H1 (cell line): Measurements from ENCODE around the gene UBP1. TPM values are rescaled to one million over a fixed set of nuclear protein-coding genes. Genes with fewer than 3 reads are reported as not detected.

Source experiments
- CTCF ChIA-PET: fragments of 300-600 bp; sonication (Branson Sonifier 250); formaldehyde crosslinking; loops from one replicate; lab custom pipeline; 2021; ENCODE audit not compliant: partially characterized antibody; lab: Charles Lee
- POLR2A ChIA-PET: fragments of 300-600 bp; sonication (Branson Sonifier 250); formaldehyde crosslinking; loops from one replicate; lab custom pipeline; 2021; ENCODE audit warnings: inconsistent platforms; ENCODE audit not compliant: partially characterized antibody; lab: Charles Lee
- DNase-seq, 2 experiments: peaks; one replicate each; pipeline versions ENCODE4 v3.0.0 to v3.0.0-alpha.2; 2010 to 2022; ENCODE audit warnings: low spot score in 2 of 2, low read depth in 1 of 2, mixed read lengths in 1 of 2
- FAIRE-seq: peaks from 2 replicates; lab custom pipeline; 2011; peaks lifted over from hg19 to GRCh38; lab: Jason Lieb, UNC
- H2AFZ ChIP-seq: 2 replicates; pipeline ENCODE4 v1.8.1; 2012; ENCODE audit warnings: low read length, inconsistent platforms
- H2AK5ac ChIP-seq: 2 replicates; pipeline ENCODE4 v1.6.1; 2013; ENCODE audit warnings: low read depth, low read length
- H2BK120ac ChIP-seq: replicated peaks from 2 replicates; pipeline ENCODE3; 2013; ENCODE audit warnings: low read depth, low read length, inconsistent platforms
- H2BK12ac ChIP-seq: 2 replicates; pipeline ENCODE4 v1.6.1; 2013; ENCODE audit warnings: low read depth, low read length
- H2BK15ac ChIP-seq: 2 replicates; pipeline ENCODE4 v1.6.1; 2013; ENCODE audit warnings: low read length
- H2BK20ac ChIP-seq: 2 replicates; pipeline ENCODE4 v1.6.1; 2013; ENCODE audit warnings: low read length
- H2BK5ac ChIP-seq: 2 replicates; pipeline ENCODE4 v1.6.1; 2013; ENCODE audit warnings: low read depth, low read length
- H3K14ac ChIP-seq: 2 replicates; pipeline ENCODE4 v1.6.1; 2013; ENCODE audit warnings: inconsistent platforms; ENCODE audit not compliant: insufficient read length
- H3K18ac ChIP-seq: 2 replicates; pipeline ENCODE4 v1.6.1; 2013; ENCODE audit warnings: low read length; ENCODE audit errors: extremely low read depth
- H3K23ac ChIP-seq: 2 replicates; pipeline ENCODE4 v1.6.1; 2013; ENCODE audit warnings: inconsistent platforms; ENCODE audit not compliant: insufficient read length
- H3K23me2 ChIP-seq: 2 replicates; pipeline ENCODE4 v1.6.1; 2013; ENCODE audit warnings: low read depth, low read length
- H3K27ac ChIP-seq: 2 replicates; pipeline ENCODE4 v1.6.1; 2011; ENCODE audit warnings: low read depth, low read length, inconsistent platforms
- H3K27me3 ChIP-seq, 4 experiments: replicated peaks in 1 of 4; 1 replicate in 1 of 4; 2 replicates in 3 of 4; pipeline versions ENCODE4 v1.6.1 to v1.8.1; 2011 to 2013; ENCODE audit warnings: low read length in 3 of 4, mild to moderate bottlenecking in 3 of 4, inconsistent platforms in 2 of 4, mixed read lengths in 2 of 4, moderate library complexity in 1 of 4; ENCODE audit not compliant: control insufficient read depth in 3 of 4, insufficient read depth in 3 of 4; ENCODE audit errors: extremely low read depth in 1 of 4
- H3K36me3 ChIP-seq, 4 experiments: 2 replicates each; pipeline versions ENCODE4 v1.6.1 to v1.8.1; 2011 to 2013; ENCODE audit warnings: mild to moderate bottlenecking in 4 of 4, low read length in 3 of 4, moderate library complexity in 2 of 4, control low read depth in 1 of 4, inconsistent platforms in 1 of 4; ENCODE audit not compliant: insufficient read depth in 4 of 4, control insufficient read depth in 2 of 4
- H3K4ac ChIP-seq: replicated peaks from 2 replicates; pipeline ENCODE3; 2013; ENCODE audit warnings: low read length, low read depth, mixed read lengths, inconsistent platforms; ENCODE audit not compliant: insufficient read length
- H3K4me1 ChIP-seq, 4 experiments: replicated peaks in 1 of 4; 1 replicate in 1 of 4; 2 replicates in 3 of 4; pipeline versions ENCODE4 v1.6.1 to v1.8.1; 2011 to 2013; ENCODE audit warnings: low read length in 3 of 4, inconsistent platforms in 2 of 4, mixed read lengths in 1 of 4; ENCODE audit not compliant: insufficient read depth in 4 of 4, control insufficient read depth in 3 of 4
- H3K4me2 ChIP-seq, 2 experiments: 2 replicates each; pipeline versions ENCODE4 v1.6.1 to v1.8.1; 2011 to 2013; ENCODE audit warnings: low read depth in 2 of 2, low read length in 2 of 2, control low read depth in 1 of 2, inconsistent platforms in 1 of 2, mild to moderate bottlenecking in 1 of 2; ENCODE audit not compliant: insufficient read depth in 1 of 2
- H3K4me3 ChIP-seq, 4 experiments: fragments of 200-600, 300-600 bp in 1 of 4; sonication (generic), shearing (Covaris generic), sonication (Bioruptor Twin) in 1 of 4; 2 replicates each; pipeline versions ENCODE4 v1.5.1 to v1.8.1; 2011 to 2016; ENCODE audit warnings: low read length in 4 of 4, low read depth in 3 of 4, control low read depth in 2 of 4, inconsistent platforms in 2 of 4, mild to moderate bottlenecking in 2 of 4, mixed read lengths in 1 of 4, moderate library complexity in 1 of 4; ENCODE audit not compliant: insufficient read depth in 2 of 4; ENCODE audit errors: extremely low read depth in 1 of 4
- H3K56ac ChIP-seq: replicated peaks from 2 replicates; pipeline ENCODE3; 2013; ENCODE audit warnings: low read depth, mild to moderate bottlenecking, mixed read lengths, low read length, inconsistent platforms; ENCODE audit not compliant: insufficient read length
- H3K79me1 ChIP-seq: 2 replicates; pipeline ENCODE4 v1.6.1; 2013; ENCODE audit warnings: low read depth, low read length, control low read depth
- H3K79me2 ChIP-seq, 2 experiments: 2 replicates each; pipeline versions ENCODE4 v1.6.1 to v1.8.1; 2012 to 2013; ENCODE audit warnings: low read length in 2 of 2, mild to moderate bottlenecking in 2 of 2, inconsistent platforms in 1 of 2; ENCODE audit not compliant: insufficient read depth in 2 of 2, control insufficient read depth in 1 of 2
- H3K9ac ChIP-seq, 4 experiments: replicated peaks in 1 of 4; 1 replicate in 1 of 4; 2 replicates in 3 of 4; pipeline versions ENCODE4 v1.6.1 to v1.8.1; 2011 to 2013; ENCODE audit warnings: low read depth in 3 of 4, low read length in 3 of 4, control low read depth in 2 of 4, mild to moderate bottlenecking in 2 of 4, moderate library complexity in 2 of 4, inconsistent platforms in 1 of 4; ENCODE audit errors: extremely low read depth in 1 of 4
- H3K9me3 ChIP-seq, 2 experiments: 2 replicates each; pipeline versions ENCODE4 v1.6.1 to v1.8.1; 2012 to 2013; ENCODE audit warnings: mild to moderate bottlenecking in 2 of 2, moderate library complexity in 2 of 2, control low read depth in 1 of 2, inconsistent platforms in 1 of 2, low read depth in 1 of 2, low read length in 1 of 2, mixed read lengths in 1 of 2; ENCODE audit not compliant: insufficient read depth in 2 of 2
- H4K20me1 ChIP-seq, 2 experiments: replicated peaks in 1 of 2; 2 replicates each; pipeline versions ENCODE3 to v1.8.1; 2011 to 2013; ENCODE audit warnings: inconsistent platforms in 2 of 2, low read length in 2 of 2, mild to moderate bottlenecking in 1 of 2; ENCODE audit not compliant: insufficient read depth in 2 of 2, control insufficient read depth in 1 of 2
- H4K5ac ChIP-seq: 2 replicates; pipeline ENCODE4 v1.6.1; 2013; ENCODE audit warnings: low read length, low read depth, mixed read lengths, inconsistent platforms; ENCODE audit not compliant: insufficient read length
- H4K8ac ChIP-seq: 2 replicates; pipeline ENCODE4 v1.8.0; 2013; ENCODE audit warnings: mild to moderate bottlenecking, moderate library complexity, low read length, inconsistent platforms; ENCODE audit not compliant: insufficient read depth; ENCODE audit errors: extremely low read depth
- H4K91ac ChIP-seq: replicated peaks from 2 replicates; pipeline ENCODE3; 2013; ENCODE audit warnings: low read length, mixed read lengths, inconsistent platforms; ENCODE audit not compliant: insufficient read length
- CHD2 ChIP-seq: IDR thresholded peaks from 2 replicates; pipeline ENCODE4 v1.6.1; 2012; ENCODE audit warnings: low read length, improper control_type of control experiment
- GTF2F1 ChIP-seq: IDR thresholded peaks from 2 replicates; pipeline ENCODE4 v1.6.1; 2012; ENCODE audit warnings: low read depth, low read length, improper control_type of control experiment, borderline replicate concordance
- HDAC2 ChIP-seq, 2 experiments: fragments of 300-600 bp in 1 of 2; sonication (generic) in 1 of 2; IDR thresholded peaks; 2 replicates each; pipeline ENCODE4 v1.6.1; 2011 to 2012; ENCODE audit warnings: low read depth in 2 of 2, low read length in 2 of 2, mild to moderate bottlenecking in 2 of 2, moderate library complexity in 2 of 2, borderline replicate concordance in 1 of 2, inconsistent platforms in 1 of 2
- WGBS, 2 experiments: shearing (Covaris generic) in 1 of 2; methylation state at CpG; one replicate each; pipeline versions ENCODE4 v1.1.6 to v1.1.7; 2013 to 2015; ENCODE audit warnings: low lambda C conversion rate in 2 of 2, mixed read lengths in 2 of 2, inconsistent platforms in 1 of 2, low coverage in 1 of 2, missing lambda C conversion rate in 1 of 2; ENCODE audit not compliant: insufficient replicate concordance in 2 of 2, insufficient coverage in 1 of 2, insufficient read length in 1 of 2; ENCODE audit errors: extremely low coverage in 1 of 2, missing lambda C conversion rate in 1 of 2; 5-methylcytosine and 5-hydroxymethylcytosine counted together
- polyA plus RNA-seq, 7 experiments: library from polyadenylated mRNA; depleted of rRNA in 3 of 7; stranded (reverse) in 5 of 7; unstranded in 2 of 7; fragments of >200 nt in 5 of 7; fragments of 200-250 nt in 2 of 7; gene quantifications; 1 replicate in 5 of 7; 2 replicates in 1 of 7; 4 replicates in 1 of 7; pipeline versions ENCODE4 v1.2.1 to v1.2.3, GENCODE V29; 2011 to 2013; ENCODE audit warnings: missing spikeins in 2 of 7, mixed read lengths in 2 of 7
- total RNA-seq: library from RNA; stranded (reverse); fragmentation: NEBNext Ultra II Directional; extraction: Animal tissue kit (Norgen Biotek cat#: 25700); gene quantifications from 2 replicates; pipeline ENCODE4 v1.2.1, GENCODE V29; 2021

Gene UBP1
- total and polyA plus RNA-seq, 2 of the 8 experiments (the other 6 are each of a cell fraction or from before 2014, with no cell fraction given), result 47.3 to 71.9 TPM

GRCh38 chr3:33417066-33417673 lies 23.0 kb downstream of the UBP1 start:
- no peak overlapping the region for H3K4ac ChIP-seq
- no peak for FAIRE-seq
- no peak overlapping the region for H3K4me3 ChIP-seq
- ChIA-PET CTCF (no interaction called here), POLR2A (no interaction called here)
- H2BK12ac ChIP-seq, result no peak overlapping the region
- 97% methylated on average over 3 of the region's 3 CpGs; no CpG with 5 or more reads in 1 of the 2 experiments for WGBS, 2 experiments
- H3K4me1 ChIP-seq, result no peaks in the 10 kb centered on the region
- no peak overlapping the region for H2AFZ ChIP-seq
- no peaks in the 10 kb centered on the region for H3K23me2 ChIP-seq
- no peak overlapping the region for H2BK120ac ChIP-seq
- TF ChIP-seq HDAC2 (IDR thresholded peaks at IDR 0.05; ENCODE audit: borderline replicate concordance in 1 of 2, low read depth in 2 of 2, low read length in 2 of 2) (no peak), GTF2F1 (no peak), CHD2 (no peak)
- H2AK5ac ChIP-seq, result no peak overlapping the region
- no peak overlapping the region for H3K4me2 ChIP-seq
- H4K20me1 ChIP-seq, result peaks cover 0 to 3% of the 10 kb centered on the region in 2 experiments
- no peak overlapping the region for H3K18ac ChIP-seq
- no peak overlapping the region for H4K5ac ChIP-seq
- no peak overlapping the region for H4K91ac ChIP-seq
- no peak overlapping the region for H3K27ac ChIP-seq
- H3K79me1 ChIP-seq, result no peaks in the 10 kb centered on the region; the same call in 1 of the 2 replicates
- peaks cover 5 to 61% (median 17%) of the 10 kb centered on the region in 4 experiments; a peak in 7 of 8 replicates for H3K36me3 ChIP-seq
- no peak overlapping the region for H3K23ac ChIP-seq
- peaks cover 0 to 41% of the 10 kb centered on the region in 2 experiments; a peak in 2 of 4 replicates for H3K79me2 ChIP-seq
- no peaks in the 10 kb centered on the region for H3K9me3 ChIP-seq
- H2BK15ac ChIP-seq, result no peak overlapping the region
- no peaks in the 10 kb centered on the region for H3K27me3 ChIP-seq
- H2BK20ac ChIP-seq, result no peak overlapping the region
- H3K9ac ChIP-seq, result no peak overlapping the region
- H3K56ac ChIP-seq, result no peak overlapping the region
- no peak for DNase-seq
- no peak overlapping the region for H2BK5ac ChIP-seq
- no peak overlapping the region for H3K14ac ChIP-seq
- no peak overlapping the region for H4K8ac ChIP-seq
